Suprapubic skin (tissue), 4 donors: Measurements from ENCODE around the gene ZNF740. TPM values are rescaled to one million over a fixed set of nuclear protein-coding genes. Genes with fewer than 3 reads are reported as not detected.

Source experiments
- DNase-seq, 2 donors: peaks; one replicate each; pipeline ENCODE4 v3.0.0-alpha.2; 2019; ENCODE audit warnings: low spot score in 2 of 2
- H3K27ac ChIP-seq: fragments of 200-600 bp; sonication (generic); one replicate; pipeline ENCODE4 v1.5.1; 2019
- H3K27me3 ChIP-seq: fragments of 200-600 bp; sonication (generic); one replicate; pipeline ENCODE4 v1.5.1; 2019
- H3K36me3 ChIP-seq: fragments of 200-600 bp; sonication (generic); one replicate; pipeline ENCODE4 v1.5.1; 2019
- H3K4me1 ChIP-seq: fragments of 200-600 bp; sonication (generic); one replicate; pipeline ENCODE4 v1.5.1; 2019
- H3K4me3 ChIP-seq: fragments of 200-600 bp; sonication (generic); one replicate; pipeline ENCODE4 v1.5.1; 2019; ENCODE audit warnings: mild to moderate bottlenecking
- H3K9me3 ChIP-seq: fragments of 200-600 bp; sonication (generic); one replicate; pipeline ENCODE4 v1.5.1; 2019
- CTCF ChIP-seq, 2 donors: fragments of 200-600 bp in 1 of 2; fragments of 450-650 bp in 1 of 2; sonication (generic) in 1 of 2; IDR thresholded peaks; one replicate each; pipeline ENCODE4 v1.5.1; 2016 to 2019; ENCODE audit warnings: antibody characterized with exemption in 2 of 2, mild to moderate bottlenecking in 1 of 2, moderate library complexity in 1 of 2
- EP300 ChIP-seq: sonication (generic); formaldehyde crosslinking; IDR thresholded peaks from one replicate; pipeline ENCODE4 v1.6.1; 2017; ENCODE audit warnings: antibody characterized with exemption
- POLR2A ChIP-seq, 2 donors: fragments of 450-650 bp; IDR thresholded peaks; one replicate each; pipeline ENCODE4 v1.6.1; 2017; ENCODE audit warnings: antibody characterized with exemption in 2 of 2, mild to moderate bottlenecking in 2 of 2, moderate library complexity in 2 of 2
- POLR2AphosphoS5 ChIP-seq, 3 donors: sonication (generic); formaldehyde crosslinking; IDR thresholded peaks; one replicate each; pipeline ENCODE4 v1.6.1; 2017; ENCODE audit warnings: antibody characterized with exemption in 3 of 3
- WGBS: methylation state at CpG from one replicate; pipeline ENCODE4 v1.1.5; 2018; 5-methylcytosine and 5-hydroxymethylcytosine counted together
- total RNA-seq, 4 donors: library from RNA; depleted of rRNA; stranded (reverse); fragments of >200 nt; gene quantifications; one replicate each; pipeline ENCODE4 v1.1.0, GENCODE V29; 2016

ZNF740 gene
- total RNA-seq, 4 donors from 2014 or later, result 5.9 to 38.9 (median 15.2) TPM

GRCh38 chr12:53205747-53206419, 25.4 kb downstream of the ZNF740 start:
- Histone ChIP-seq H3K4me1 (peaks cover 32% of the 10 kb centered on the region), H3K9me3 (no peaks in the 10 kb centered on the region), H3K27ac (no peak overlapping the region), H3K27me3 (no peaks in the 10 kb centered on the region), H3K36me3 (peaks cover 15% of the 10 kb centered on the region), H3K4me3 (no peak overlapping the region)
- TF ChIP-seq CTCF (IDR thresholded peaks at IDR 0.05), result no peak
- no peak for TF ChIP-seq EP300
- TF ChIP-seq POLR2AphosphoS5 (IDR thresholded peaks at IDR 0.05), result no peak
- TF ChIP-seq POLR2A (IDR thresholded peaks at IDR 0.05), result no peak
- peak; percentile 58 to 79 for DNase-seq
- WGBS, result 46% methylated on average over 7 of the region's 7 CpGs

GRCh38 chr12:53207042-53207441, 26.5 kb downstream of the ZNF740 start, which contains the start of gene ITGB7:
Gene ITGB7, minus strand, starts transcription at chr12:53207251. Its CDS starts 6,808 bp downstream, at chr12:53200443.
- no peak within 1 kb of the TSS for H3K4me3 ChIP-seq
- 49% methylated on average over 5 of the region's 5 CpGs for WGBS
- H3K36me3 ChIP-seq, result peaks cover 27% of the 10 kb centered on the region
- H3K27me3 ChIP-seq, result no peaks in the 10 kb centered on the region
- H3K9me3 ChIP-seq, result no peaks in the 10 kb centered on the region
- TF ChIP-seq CTCF (IDR thresholded peaks at IDR 0.05) (no peak), POLR2AphosphoS5 (IDR thresholded peaks at IDR 0.05) (no peak), EP300 (no peak), POLR2A (IDR thresholded peaks at IDR 0.05) (no peak)
- no peak within 1 kb of the TSS for H3K27ac ChIP-seq
- peak; percentile 60 to 61 for DNase-seq
- H3K4me1 ChIP-seq, result peaks cover 32% of the 10 kb centered on the region

GRCh38 chr12:53208435-53208834, 27.9 kb downstream of the ZNF740 start:
- no peak overlapping the region for H3K27ac ChIP-seq

GRCh38 chr12:53208877-53209463, 28.4 kb downstream of the ZNF740 start:
- peaks cover 46% of the 10 kb centered on the region for H3K36me3 ChIP-seq
- no peak overlapping the region for H3K4me3 ChIP-seq

More at GRCh38 chr12:53208435-53208834, 27.9 kb downstream of the ZNF740 start:
- Histone ChIP-seq H3K4me1 (peaks cover 32% of the 10 kb centered on the region), H3K36me3 (peaks cover 41% of the 10 kb centered on the region), H3K27me3 (no peaks in the 10 kb centered on the region), H3K4me3 (no peak overlapping the region), H3K9me3 (no peaks in the 10 kb centered on the region)
- peak in 1 of 2 donors; percentile 46 for DNase-seq
- 34% methylated on average over 2 of the region's 2 CpGs for WGBS
- no peak for TF ChIP-seq POLR2A (IDR thresholded peaks at IDR 0.05)
- no peak for TF ChIP-seq CTCF (IDR thresholded peaks at IDR 0.05)
- TF ChIP-seq POLR2AphosphoS5 (IDR thresholded peaks at IDR 0.05), result no peak

More at GRCh38 chr12:53208877-53209463, 28.4 kb downstream of the ZNF740 start:
- Histone ChIP-seq H3K27ac (no peak overlapping the region), H3K27me3 (no peaks in the 10 kb centered on the region), H3K4me1 (peaks cover 32% of the 10 kb centered on the region), H3K9me3 (no peaks in the 10 kb centered on the region)
- TF ChIP-seq EP300 (no peak), POLR2AphosphoS5 (IDR thresholded peaks at IDR 0.05) (no peak), POLR2A (IDR thresholded peaks at IDR 0.05) (no peak), CTCF (IDR thresholded peaks at IDR 0.05) (no peak)
- WGBS, result 55% methylated on average over 7 of the region's 7 CpGs
- peak in 1 of 2 donors; percentile 49 for DNase-seq
